GM19025 (cell line): ENCODE measurements around the gene HDC.

ENCODE experiments used
- ATAC-seq: cut with Tn5 transposase; IDR thresholded peaks from one replicate; pipeline ENCODE4 v1.9.1; 2021; ENCODE audit warnings: mild to moderate bottlenecking, low read depth, moderate library complexity; ENCODE audit not compliant: unreplicated experiment

Gene HDC

DNA sequence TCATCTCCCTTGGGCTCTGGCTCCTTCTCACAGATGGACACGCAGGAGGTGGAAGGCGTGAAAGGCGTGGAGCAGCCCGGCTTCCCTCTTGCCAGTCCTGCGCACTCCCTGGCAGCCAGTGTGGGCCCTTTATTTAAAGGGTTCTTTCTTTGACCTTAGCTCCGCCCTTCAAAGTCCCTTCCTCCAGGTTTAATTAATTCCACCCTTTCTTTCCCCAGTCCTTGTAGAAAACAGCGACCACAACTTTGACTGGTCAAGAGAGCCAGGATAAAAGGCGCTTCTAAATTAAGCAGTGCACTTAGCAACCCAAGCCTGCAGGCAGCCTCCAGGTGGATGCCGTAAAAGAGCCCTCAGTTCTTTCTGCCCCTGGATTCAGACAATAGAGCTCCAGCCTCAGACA, at the start of gene HDC:
HDC (minus strand) TSS at position 107 of the 400 bp plus-strand sequence; CDS start at position 4, 103 bp downstream.
- ATAC-seq: no peak

GRCh38 chr15:50312636-50313035, 47.1 kb upstream of the HDC start:
- ATAC-seq: no peak

- ATAC-seq: no peak
These were observed 42.3 kb upstream of the HDC start for GRCh38 chr15:50307799-50308198.

- no peak for ATAC-seq
These were observed 39.3 kb upstream of the HDC start for GRCh38 chr15:50304836-50305235.

GRCh38 chr15:50302581-50302980, 37.1 kb upstream of the HDC start:
- ATAC-seq: no peak

DNA sequence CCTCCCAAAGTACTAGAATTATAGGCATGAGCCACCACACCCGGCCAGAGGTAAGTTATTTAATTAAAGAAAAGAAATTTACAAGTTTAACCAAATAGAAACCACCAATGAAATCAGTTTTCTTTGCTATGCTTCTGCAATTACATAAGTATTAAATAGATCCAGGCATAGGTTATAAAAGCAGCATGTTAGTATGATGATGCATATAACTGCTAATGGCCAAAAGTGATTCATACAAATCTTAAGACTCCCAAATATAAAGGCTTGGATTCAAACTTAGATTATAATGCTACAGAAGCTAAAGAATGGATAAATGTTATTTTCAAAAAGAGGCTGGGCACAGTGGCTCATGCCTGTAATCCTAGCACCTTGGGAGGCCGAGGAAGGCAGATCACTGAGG, 32.8 kb upstream of the HDC start:
- no peak for ATAC-seq

- ATAC-seq: no peak
These were observed 30.4 kb upstream of the HDC start for GRCh38 chr15:50295966-50296365.

GRCh38 chr15:50289749-50290148, 24.2 kb upstream of the HDC start:
- no peak for ATAC-seq

- ATAC-seq: no peak
These were observed 22.0 kb upstream of the HDC start for GRCh38 chr15:50287324-50288116.

DNA sequence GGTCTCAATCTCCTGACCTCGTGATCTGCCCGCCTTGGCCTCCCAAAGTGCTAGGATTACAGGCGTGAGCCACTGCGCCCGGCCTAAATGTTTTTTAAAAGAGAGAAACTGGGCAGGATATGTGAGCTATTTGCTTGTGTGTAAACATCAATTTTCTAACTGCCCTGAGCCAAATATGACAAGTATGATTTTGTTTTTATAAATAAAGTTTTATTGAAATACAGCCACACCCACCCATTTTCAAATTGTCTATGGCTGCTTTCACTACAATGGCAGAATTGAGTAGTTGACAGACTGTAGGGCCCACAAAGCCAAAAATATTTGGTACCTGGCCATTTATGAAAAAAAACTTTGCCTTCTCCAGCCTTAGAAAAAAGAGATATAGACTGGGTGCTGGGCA, 15.9 kb upstream of the HDC start:
- ATAC-seq: no peak

DNA sequence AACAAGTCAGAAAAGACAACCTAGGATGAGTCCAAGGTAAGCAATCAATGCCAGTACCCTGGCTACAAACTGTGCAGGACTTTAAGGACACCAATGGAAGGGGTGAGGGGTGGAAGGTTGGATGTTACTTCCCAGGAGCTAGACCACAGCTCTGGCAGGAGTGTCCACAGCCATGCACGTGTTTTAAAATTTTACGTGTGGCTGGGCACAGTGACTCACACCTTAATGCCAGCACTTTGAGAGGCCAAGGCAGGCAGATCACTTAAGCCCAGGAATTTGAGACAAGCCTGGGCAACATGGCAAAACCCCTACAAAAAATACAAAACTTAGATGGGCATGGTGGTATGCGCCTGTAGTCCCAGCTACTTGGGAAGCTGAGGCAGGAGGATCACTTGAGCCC, 14.7 kb upstream of the HDC start:
- ATAC-seq: no peak

DNA sequence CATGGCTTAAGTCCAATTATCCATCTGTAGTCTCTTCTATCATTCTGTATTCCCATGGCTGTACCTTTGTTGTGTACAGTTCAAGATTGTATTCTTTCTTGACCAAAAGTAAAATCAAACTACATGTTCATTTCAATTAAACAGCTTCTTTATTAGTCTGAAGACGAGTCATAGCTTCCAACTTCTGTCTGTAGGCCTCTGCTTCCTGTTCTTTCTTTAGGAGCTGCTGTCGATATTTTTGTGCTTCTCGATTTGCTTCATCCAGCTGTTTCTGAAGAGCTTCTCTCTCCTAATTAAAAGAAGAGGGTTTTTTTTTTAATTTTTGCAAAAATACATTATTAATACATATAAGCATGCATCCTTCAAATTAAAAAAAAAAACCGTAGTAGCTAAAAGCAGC, 13.0 kb upstream of the HDC start:
- no peak for ATAC-seq

- no peak for ATAC-seq
These were observed 11.8 kb upstream of the HDC start for GRCh38 chr15:50277370-50277769.

- no peak for ATAC-seq
These were observed 10.4 kb upstream of the HDC start for GRCh38 chr15:50275908-50276307.

- no peak for ATAC-seq
These were observed 9.6 kb upstream of the HDC start for GRCh38 chr15:50275091-50275490.

GRCh38 chr15:50267577-50267976, 2.1 kb upstream of the HDC start:
- no peak for ATAC-seq

DNA sequence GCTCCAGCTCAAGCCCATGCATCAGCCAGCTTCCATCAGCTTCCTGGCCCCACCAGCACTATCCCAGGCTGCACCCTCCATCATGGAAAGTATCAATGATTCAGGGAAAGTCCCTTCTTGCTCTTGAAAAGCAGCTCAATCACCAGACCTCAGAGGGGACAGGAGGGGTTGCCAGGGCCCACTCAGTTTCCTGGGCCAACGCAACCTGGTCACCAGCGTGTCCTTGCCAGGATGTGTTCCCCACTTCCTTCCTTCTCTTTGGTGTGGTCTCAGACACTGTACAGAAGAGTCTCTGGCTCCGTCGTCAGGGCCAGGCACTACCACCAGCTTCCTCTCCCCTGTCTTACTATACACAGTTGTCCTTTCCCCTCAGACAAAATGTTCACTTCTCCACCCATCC, 3.0 kb downstream of the HDC start:
- no peak for ATAC-seq

GRCh38 chr15:50261981-50262380, 3.5 kb downstream of the HDC start:
- ATAC-seq: no peak

DNA sequence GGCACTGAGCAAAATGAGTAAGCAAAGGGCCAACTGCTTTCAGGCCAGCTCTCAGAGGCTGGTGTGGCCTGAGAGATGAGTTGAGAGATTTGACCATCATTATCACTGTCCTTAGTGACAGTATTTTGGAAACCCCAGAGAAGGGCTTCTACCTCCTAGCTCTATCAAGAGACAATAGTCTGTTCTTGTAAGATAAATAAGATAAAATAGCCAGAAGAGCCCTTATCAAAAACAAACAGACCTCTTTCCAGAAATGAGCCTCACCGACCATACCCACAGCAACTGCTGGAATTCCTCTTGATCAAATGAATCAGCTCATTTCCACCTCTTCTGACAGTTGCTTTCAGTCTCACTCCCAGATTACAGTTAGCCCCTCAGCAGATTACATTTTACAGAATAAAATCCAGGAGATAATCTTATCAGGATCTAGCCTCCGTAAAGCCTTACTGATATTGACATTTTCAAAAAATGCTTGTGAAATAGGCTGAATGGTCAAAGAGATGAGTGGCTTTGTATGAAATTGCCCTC, 4.5 kb downstream of the HDC start:
- peak; percentile 40 for ATAC-seq

DNA sequence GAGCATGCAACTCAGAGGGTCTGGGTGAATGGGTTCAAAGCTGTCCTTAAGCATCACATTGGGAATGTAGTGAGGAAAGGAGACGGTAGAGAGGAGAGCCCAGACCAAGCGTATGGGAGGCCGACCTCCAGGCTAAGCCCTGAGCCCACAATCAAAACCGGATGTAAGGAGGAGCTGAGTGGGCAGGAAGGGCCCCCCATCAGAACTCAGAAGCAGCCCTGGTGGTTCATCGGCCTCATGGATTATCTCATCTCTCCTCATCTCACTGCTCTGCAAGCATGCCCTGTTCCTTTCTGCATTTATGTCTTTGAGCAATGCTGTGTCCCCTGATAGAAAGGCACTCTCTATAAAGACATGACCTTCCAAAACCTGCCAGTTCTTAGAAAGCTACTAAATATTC, 6.2 kb downstream of the HDC start:
- no peak for ATAC-seq

- no peak for ATAC-seq
These were observed 7.6 kb downstream of the HDC start for GRCh38 chr15:50257924-50258323.

DNA sequence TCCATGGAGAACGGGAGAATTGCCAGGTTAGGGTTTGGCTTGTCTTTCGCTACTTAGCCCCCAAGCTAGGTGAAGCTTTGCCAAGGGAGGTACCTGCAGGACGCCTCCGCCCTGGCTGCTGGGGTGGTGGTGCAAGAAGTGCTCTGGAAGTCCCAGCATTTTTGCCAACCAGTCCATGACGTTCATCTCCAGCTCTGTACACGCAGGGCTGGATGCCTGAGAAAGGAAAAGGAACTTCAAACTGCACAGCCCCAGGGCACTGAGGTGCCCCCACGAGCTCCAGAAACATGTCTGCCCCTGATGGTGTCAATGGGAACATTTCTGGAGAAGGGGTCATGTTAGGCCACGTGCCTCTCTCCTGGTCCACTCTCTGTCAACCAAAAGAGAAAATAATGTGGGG, 8.2 kb downstream of the HDC start:
- ATAC-seq: no peak
